ENCODE results near the gene CDH24. TPM values are rescaled to one million over a fixed set of nuclear protein-coding genes. Genes with fewer than 3 reads are reported as not detected.
A peak's percentile ranks its signal among the peaks of the same experiment; 100 is the strongest.

CDH24 gene
- total and polyA plus RNA-seq, 2 donors (not counting 1 experiment from before 2014, with no cell fraction given), result 0.96 to 1.0 TPM

GRCh38 chr14:23095196-23096108, 38.1 kb upstream of the CDH24 start, which contains the start of gene C14orf119:
Gene C14orf119 (plus strand): TSS chr14:23095505. CDS start chr14:23097659, 2,154 bp downstream.
- ATAC-seq (ENCODE audit: low read depth) (peak; percentile 86), DNase-seq (peak; percentile 100)
- Histone ChIP-seq H2AFZ (ENCODE audit: insufficient read depth, low read depth, low read length, poor library complexity, severe bottlenecking) (peak within 1 kb of the TSS; percentile 88), H3K36me3 (replicated peaks in 1 of 2; ENCODE audit: control extremely low read depth in 1 of 2, control insufficient read depth in 1 of 2, extremely low read depth in 1 of 2, insufficient read depth in 2 of 2, low read length in 1 of 2) (peaks cover 7 to 51% of the 10 kb centered on the region in 2 experiments), H3K4me2 (replicated peaks; ENCODE audit: low read depth, low read length, poor library complexity, severe bottlenecking) (peak within 1 kb of the TSS; percentile 89), H3K27me3 (replicated peaks in 1 of 4; ENCODE audit: control extremely low read depth in 1 of 4, control insufficient read depth in 3 of 4, insufficient read depth in 4 of 4, low read length in 3 of 4) (no peaks in the 10 kb centered on the region), H3K79me2 (ENCODE audit: control insufficient read depth, insufficient read depth, low read length) (peaks cover 89% of the 10 kb centered on the region), H3K9ac (ENCODE audit: low read length) (peak within 1 kb of the TSS; percentile 99), H4K20me1 (ENCODE audit: control insufficient read depth, insufficient read depth, low read length, poor library complexity, severe bottlenecking) (peaks cover 40% of the 10 kb centered on the region), H3K4me1 (ENCODE audit: control insufficient read depth in 2 of 2, insufficient read depth in 2 of 2, low read length in 2 of 2) (peaks cover 20 to 24% of the 10 kb centered on the region in 2 donors), H3K27ac (ENCODE audit: low read length in 2 of 2) (peak within 1 kb of the TSS; percentile 92 to 97), H3K9me3 (ENCODE audit: control extremely low read depth in 1 of 3, control insufficient read depth in 2 of 3, insufficient read depth in 1 of 3, low read length in 2 of 3) (no peaks in the 10 kb centered on the region), H3K4me3 (ENCODE audit: control extremely low read depth in 1 of 5, extremely low read depth in 1 of 5, insufficient read depth in 1 of 5, low read depth in 2 of 5, low read length in 4 of 5) (peak within 1 kb of the TSS; percentile 76 to 99 (median 94))
- ChIA-PET CTCF (interaction anchor here (0.8 to 2.9 kb wide), 21 partner anchors 9 to 525 kb away, joined by 3 to 30 read pairs (median 5); partner anchors contain the start of genes PABPN1 and PPP1R3E), POLR2A (interaction anchor here (0.5 to 2.0 kb wide), 17 partner anchors 11 to 1019 kb away, joined by 3 to 20 read pairs (median 4); partner anchors contain the start of genes ABHD4, CDH24, DCAF11 and PABPN1)
- Mint-ChIP-seq H3K4me1 (peaks cover 34% of the 10 kb centered on the region), H3K27me3 (no peaks in the 10 kb centered on the region), H3K4me3 (no peak within 1 kb of the TSS), H3K9me3 (ENCODE audit: insufficient read depth) (no peaks in the 10 kb centered on the region), H3K27ac (no peak within 1 kb of the TSS)
- TF ChIP-seq EZH2 (IDR thresholded peaks at IDR 0.05; ENCODE audit: borderline replicate concordance, insufficient read depth, low read depth, low read length, poor library complexity, severe bottlenecking) (no peak), CTCF (IDR thresholded peaks at IDR 0.05) (no peak)
- under 1% methylated on average over 41 of the region's 46 CpGs for WGBS (ENCODE audit: insufficient coverage)
- intact Hi-C loops (cut with micrococcal nuclease), result loop anchor here (1.0 to 10.0 kb wide), 12 partner anchors 19 to 1831 kb away; partner anchors contain the start of genes EMC9, HNRNPC, HOMEZ and PABPN1

Measured in B cell (primary cell).